K562 (cell line): ENCODE measurements around the gene HMCN2. TPM values are rescaled to one million over a fixed set of nuclear protein-coding genes. Genes with fewer than 3 reads are reported as not detected.

Experiments
- ATAC-seq: fragments of 200-7000 bp; cut with Tn5 transposase; 3 replicates; pipeline ENCODE4 v1.9.1; 2020; ENCODE audit warnings: moderate library complexity
- BruUV-seq: library from RNA; stranded (reverse); fragments of 400-500 nt; replicated peaks from 2 replicates; lab custom pipeline; 2021; lab: Mats Ljungman, UMichigan
- CTCF ChIA-PET: fragments of 300-600 bp; formaldehyde crosslinking; extraction: SDS; loops from one replicate; lab custom pipeline; 2021; ENCODE audit warnings: low intra/inter-chr PET ratio; lab: Yijun Ruan, JAX
- POLR2A ChIA-PET: fragments of 300-600, 350-650 bp; sonication (Branson Sonifier 250); formaldehyde crosslinking; extraction: SDS; loops from one replicate; lab custom pipeline; 2021; ENCODE audit warnings: antibody characterized with exemption, inconsistent platforms; lab: Yijun Ruan, JAX
- DNase-seq, 4 experiments: peaks; one replicate each; pipeline versions ENCODE4 v3.0.0 to v3.0.0-alpha.2; 2011 to 2018; ENCODE audit warnings: low spot score in 3 of 4, mixed read lengths in 3 of 4; ENCODE audit errors: extremely low read depth in 1 of 4
- FAIRE-seq: peaks from 2 replicates; lab custom pipeline; 2011; peaks lifted over from hg19 to GRCh38; lab: Jason Lieb, UNC
- H2AFZ ChIP-seq: 2 replicates; pipeline ENCODE4 v1.6.0; 2011; ENCODE audit warnings: low read depth, low read length, control low read depth, inconsistent platforms
- H3K27ac ChIP-seq: fragments of 200-600 bp; 3 replicates; pipeline ENCODE4 v1.8.0; 2011; ENCODE audit warnings: low read depth, mild to moderate bottlenecking, control low read depth, inconsistent platforms, low read length, moderate library complexity, mixed read lengths; ENCODE audit errors: extremely low read depth
- H3K27me3 ChIP-seq, 2 experiments: fragments of 300-600 bp in 1 of 2; 2 replicates in 1 of 2; 3 replicates in 1 of 2; pipeline versions ENCODE4 v1.6.0 to v1.8.0; 2011; ENCODE audit warnings: inconsistent platforms in 2 of 2, low read length in 2 of 2, mild to moderate bottlenecking in 1 of 2, mixed read lengths in 1 of 2, moderate library complexity in 1 of 2; ENCODE audit not compliant: control insufficient read depth in 2 of 2, insufficient read depth in 2 of 2
- H3K36me3 ChIP-seq: fragments of 300-600 bp; 3 replicates; pipeline ENCODE4 v1.8.0; 2011; ENCODE audit warnings: mild to moderate bottlenecking, low read length, inconsistent platforms; ENCODE audit not compliant: control insufficient read depth, insufficient read depth
- H3K4me1 ChIP-seq, 2 experiments: fragments of 200-600 bp in 1 of 2; replicated peaks in 1 of 2; 2 replicates in 1 of 2; 3 replicates in 1 of 2; pipeline versions ENCODE4 v1.5.1 to v1.8.0; 2011; ENCODE audit warnings: inconsistent platforms in 2 of 2, low read length in 2 of 2, mild to moderate bottlenecking in 1 of 2, mixed read lengths in 1 of 2, moderate library complexity in 1 of 2; ENCODE audit not compliant: control insufficient read depth in 2 of 2, insufficient read depth in 2 of 2
- H3K4me2 ChIP-seq: 2 replicates; pipeline ENCODE4 v1.6.1; 2011; ENCODE audit warnings: low read length, control low read depth, inconsistent platforms, mixed read lengths; ENCODE audit not compliant: insufficient read depth
- H3K4me3 ChIP-seq: fragments of 200-600 bp; sonication (generic), shearing (Covaris generic); 2 replicates; pipeline ENCODE4 v1.5.1; 2016; ENCODE audit warnings: control low read depth, inconsistent platforms
- H3K79me2 ChIP-seq: fragments of 200-600 bp; 3 replicates; pipeline ENCODE4 v1.8.0; 2011; ENCODE audit warnings: low read length, inconsistent platforms; ENCODE audit not compliant: control insufficient read depth, insufficient read depth
- H3K9ac ChIP-seq, 2 experiments: 2 replicates each; pipeline versions ENCODE4 v1.6.0 to v1.6.1; 2011; ENCODE audit warnings: low read depth in 2 of 2, low read length in 2 of 2, control low read depth in 1 of 2, inconsistent platforms in 1 of 2, mild to moderate bottlenecking in 1 of 2, mixed read lengths in 1 of 2; ENCODE audit not compliant: insufficient read depth in 1 of 2
- H3K9me1 ChIP-seq: one replicate; pipeline ENCODE4 v1.6.0; 2011; ENCODE audit warnings: inconsistent platforms, mild to moderate bottlenecking, low read length, moderate library complexity; ENCODE audit not compliant: control insufficient read depth, insufficient read depth
- H3K9me3 ChIP-seq: replicated peaks from 2 replicates; pipeline ENCODE4 v1.5.1; 2011; ENCODE audit warnings: low read depth, low read length, inconsistent platforms; ENCODE audit not compliant: control insufficient read depth, insufficient read depth
- H4K20me1 ChIP-seq: replicated peaks from 2 replicates; pipeline ENCODE4 v1.6.1; 2011; ENCODE audit warnings: low read length, inconsistent platforms, mixed read lengths; ENCODE audit not compliant: control insufficient read depth, insufficient read depth
- EGR1 ChIP-seq: fragments of 450-650 bp; conservative IDR thresholded peaks from 2 replicates; pipeline ENCODE4 v1.6.1; 2017; ENCODE audit warnings: mild to moderate bottlenecking
- SMARCB1 ChIP-seq: IDR thresholded peaks from 2 replicates; pipeline ENCODE4 v1.6.1; 2011; ENCODE audit warnings: improper control_type of control experiment, low read depth; ENCODE audit not compliant: insufficient read length
- ZFP30 ChIP-seq: fragments of 250-450 bp; sonication (Bioruptor Pico); IDR thresholded peaks from 2 replicates; pipeline ENCODE4 v1.8.0; 2022; ENCODE audit warnings: moderate library complexity, mild to moderate bottlenecking, inconsistent platforms, borderline replicate concordance
- ZNF165 ChIP-seq: fragments of 250-450 bp; sonication (Bioruptor Pico); IDR thresholded peaks from 2 replicates; pipeline ENCODE4 v1.4.0; 2020; ENCODE audit warnings: borderline replicate concordance
- ZNF408 ChIP-seq: fragments of 250-450 bp; sonication (Bioruptor Pico); IDR thresholded peaks from 2 replicates; pipeline ENCODE4 v1.4.0; 2020; ENCODE audit warnings: low read depth, mild to moderate bottlenecking, moderate library complexity
- ZNF589 ChIP-seq: fragments of 200-800 bp; sonication (Bioruptor generic); IDR thresholded peaks from 2 replicates; pipeline ENCODE4 v1.6.1; 2016; ENCODE audit warnings: low read depth, missing genetic modification characterization, missing compliant biosample characterization
- WGBS: fragments of 100-300 bp; shearing (Covaris generic); methylation state at CpG from one replicate; pipeline ENCODE4 v1.1.6; 2016; ENCODE audit warnings: low coverage, mixed read lengths; ENCODE audit not compliant: insufficient coverage; ENCODE audit errors: missing lambda C conversion rate; 5-methylcytosine and 5-hydroxymethylcytosine counted together
- in situ Hi-C: fragments of 300-500 bp; cut with MboI; formaldehyde crosslinking; loops from 4 replicates; pipeline ENCODE4 v1.15.0; 2018; ENCODE audit warnings: inconsistent platforms, mixed read lengths
- intact Hi-C: fragments of 100-400 bp; cut with micrococcal nuclease; formaldehyde crosslinking; loops from 2 replicates; pipeline ENCODE4 v1.14.2; 2022
- polyA plus RNA-seq, 8 experiments: library from polyadenylated mRNA; depleted of rRNA in 4 of 8; stranded (reverse) in 5 of 8; unstranded in 3 of 8; fragments of >200 nt; fragmentation: Nextera tagmentation in 2 of 8; fragmentation: Illumina TruSeq in 1 of 8; extraction: Ambion mirVana in 2 of 8; extraction: Trizol in 1 of 8; gene quantifications; 2 replicates each; pipeline versions ENCODE4 v1.2.1 to v1.2.3, GENCODE V29; 2011 to 2014; ENCODE audit warnings: inconsistent platforms in 1 of 8, missing spikeins in 1 of 8
- total RNA-seq, 7 experiments: library from RNA; depleted of rRNA in 6 of 7; stranded (reverse); fragments of >200 nt in 6 of 7; fragmentation: Illumina TruSeq in 2 of 7; extraction: Trizol in 2 of 7; gene quantifications; 2 replicates each; pipeline versions ENCODE4 v1.2.1 to v1.2.3, GENCODE V29; 2011 to 2021; ENCODE audit warnings: low replicate concordance in 1 of 7
- TF ChIP-seq, protein P1 (sequence below), 2 experiments: fragments of 450-650 bp; IDR thresholded peaks; 2 replicates each; pipeline ENCODE4 v1.6.1; 2016

HMCN2 gene
- total and polyA plus RNA-seq, 9 of the 15 experiments (the other 6 are each of a cell fraction or from before 2014, with no cell fraction given) = 0.01 TPM; not detected in 8

DNA sequence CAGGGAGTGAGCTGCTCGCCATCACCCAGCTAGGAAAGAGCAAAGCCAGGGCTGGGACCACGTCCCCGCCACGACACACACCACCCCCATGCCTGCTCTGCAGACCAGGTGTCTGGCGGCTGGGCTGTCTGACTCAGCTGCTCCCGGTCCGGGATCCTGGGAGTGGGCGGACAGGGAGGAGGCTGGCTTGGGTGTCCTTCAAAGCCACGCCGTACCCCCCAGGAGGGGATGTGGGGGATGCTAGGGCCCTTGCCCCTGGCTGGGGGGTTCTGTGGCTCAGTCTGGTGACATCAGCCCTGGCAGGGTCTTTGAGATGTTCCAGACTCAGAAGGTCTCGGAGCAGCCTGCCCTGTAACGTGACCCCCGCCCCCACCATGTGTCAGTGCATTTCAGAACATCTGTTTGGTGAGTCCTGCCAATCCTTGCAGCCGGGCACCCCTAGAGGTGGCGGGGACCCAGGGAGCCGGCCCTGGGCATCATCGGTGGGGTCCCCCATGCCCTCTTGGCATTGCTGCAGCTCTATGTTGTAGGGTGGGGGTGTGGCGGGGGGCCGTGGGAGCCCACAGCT lies 62.3 kb downstream of the HMCN2 start:
- H3K4me2 ChIP-seq = no peak overlapping the region
- no peaks in the 10 kb centered on the region for H3K79me2 ChIP-seq
- H3K9me1 ChIP-seq = no peaks in the 10 kb centered on the region
- TF ChIP-seq ZNF589 (CRISPR knock-in tag) (no peak), EGR1 (peak; percentile 66)
- FAIRE-seq = no peak
- H3K9me3 ChIP-seq = no peaks in the 10 kb centered on the region
- H2AFZ ChIP-seq = no peak overlapping the region
- CTCF ChIA-PET = no interaction called here
- no peak overlapping the region for H3K9ac ChIP-seq
- intact Hi-C loops (no loop called here), in situ Hi-C loops (loop anchor here (25.0 kb wide), 1 partner anchor 666 kb away; the partner anchor contains the start of gene PRRX2)
- H3K27me3 ChIP-seq = peaks cover 43 to 91% of the 10 kb centered on the region in 2 experiments
- H4K20me1 ChIP-seq = peaks cover 5% of the 10 kb centered on the region
- H3K27ac ChIP-seq = no peak overlapping the region
- H3K4me1 ChIP-seq = peaks cover 0 to 21% of the 10 kb centered on the region in 2 experiments; a peak in 2 of 5 replicates
- WGBS = 6% methylated on average over 16 of the region's 19 CpGs
- no peak overlapping the region for H3K4me3 ChIP-seq
- DNase-seq = no peak
- POLR2A ChIA-PET = no interaction called here
- peak; percentile 24; the same call in 2 of the 3 replicates for ATAC-seq
- BruUV-seq = no TSS peak
- no peaks in the 10 kb centered on the region for H3K36me3 ChIP-seq

- TF ChIP-seq ZNF165 (CRISPR knock-in tag) = no peak
- TF ChIP-seq EGR1 = no peak
- TF ChIP-seq ZNF408 (CRISPR knock-in tag) = no peak
- TF ChIP-seq, protein P1, sequence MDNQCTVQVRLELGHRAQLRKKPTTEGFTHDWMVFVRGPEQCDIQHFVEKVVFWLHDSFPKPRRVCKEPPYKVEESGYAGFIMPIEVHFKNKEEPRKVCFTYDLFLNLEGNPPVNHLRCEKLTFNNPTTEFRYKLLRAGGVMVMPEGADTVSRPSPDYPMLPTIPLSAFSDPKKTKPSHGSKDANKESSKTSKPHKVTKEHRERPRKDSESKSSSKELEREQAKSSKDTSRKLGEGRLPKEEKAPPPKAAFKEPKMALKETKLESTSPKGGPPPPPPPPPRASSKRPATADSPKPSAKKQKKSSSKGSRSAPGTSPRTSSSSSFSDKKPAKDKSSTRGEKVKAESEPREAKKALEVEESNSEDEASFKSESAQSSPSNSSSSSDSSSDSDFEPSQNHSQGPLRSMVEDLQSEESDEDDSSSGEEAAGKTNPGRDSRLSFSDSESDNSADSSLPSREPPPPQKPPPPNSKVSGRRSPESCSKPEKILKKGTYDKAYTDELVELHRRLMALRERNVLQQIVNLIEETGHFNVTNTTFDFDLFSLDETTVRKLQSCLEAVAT (IDR thresholded peaks at IDR 0.05) = no peak
- no peak for TF ChIP-seq SMARCB1
- TF ChIP-seq ZFP30 (CRISPR knock-in tag) = no peak
- no peak overlapping the region for H3K9ac ChIP-seq
- no peaks in the 10 kb centered on the region for H3K36me3 ChIP-seq
- H3K79me2 ChIP-seq = no peaks in the 10 kb centered on the region
- no peak overlapping the region for H2AFZ ChIP-seq
- intact Hi-C loops = no loop called here
- CTCF ChIA-PET = no interaction called here
- H4K20me1 ChIP-seq = peaks cover 5% of the 10 kb centered on the region
- H3K27me3 ChIP-seq = peaks cover 45 to 91% of the 10 kb centered on the region in 2 experiments
- no peak overlapping the region for H3K4me3 ChIP-seq
- H3K27ac ChIP-seq = no peak overlapping the region
- WGBS = 6% methylated on average over 15 of the region's 15 CpGs
- no peaks in the 10 kb centered on the region for H3K9me1 ChIP-seq
- ATAC-seq = no peak
- FAIRE-seq = no peak
- no peaks in the 10 kb centered on the region for H3K9me3 ChIP-seq
- DNase-seq = no peak
- peaks cover 0 to 21% of the 10 kb centered on the region in 2 experiments; a peak in 2 of 5 replicates for H3K4me1 ChIP-seq
- no peak overlapping the region for H3K4me2 ChIP-seq
- BruUV-seq = no TSS peak
- in situ Hi-C loops = loop anchor here (25.0 kb wide), 1 partner anchor 666 kb away; the partner anchor contains the start of gene PRRX2
- POLR2A ChIA-PET = no interaction called here
These were observed 62.8 kb downstream of the HMCN2 start for GRCh38 chr9:130328349-130328801.
